ENCODE results near the gene SLC6A9.

GRCh38 chr1:44038876-44039657, 7.8 kb upstream of the SLC6A9 start:
- TF ChIP-seq ZNF384 (IDR thresholded peaks at IDR 0.05) = no peak
- no peak for TF ChIP-seq BHLHE40 (IDR thresholded peaks at IDR 0.05; ENCODE audit: borderline replicate concordance)
- no peak for TF ChIP-seq L3MBTL2 (conservative IDR thresholded peaks at IDR 0.05)
- no peak for TF ChIP-seq SUZ12 (IDR thresholded peaks at IDR 0.05)
- no peak for TF ChIP-seq TARDBP (IDR thresholded peaks at IDR 0.05)
